Measurements from ENCODE around the gene RNASEH2A. TPM values are rescaled to one million over a fixed set of nuclear protein-coding genes. Genes with fewer than 3 reads are reported as not detected.
A peak's percentile ranks its signal among the peaks of the same experiment; 100 is the strongest.

The RNASEH2A gene
- total RNA-seq: 10 to 100 TPM; 12.3 to 15.4 (median 14.0) TPM

DNA sequence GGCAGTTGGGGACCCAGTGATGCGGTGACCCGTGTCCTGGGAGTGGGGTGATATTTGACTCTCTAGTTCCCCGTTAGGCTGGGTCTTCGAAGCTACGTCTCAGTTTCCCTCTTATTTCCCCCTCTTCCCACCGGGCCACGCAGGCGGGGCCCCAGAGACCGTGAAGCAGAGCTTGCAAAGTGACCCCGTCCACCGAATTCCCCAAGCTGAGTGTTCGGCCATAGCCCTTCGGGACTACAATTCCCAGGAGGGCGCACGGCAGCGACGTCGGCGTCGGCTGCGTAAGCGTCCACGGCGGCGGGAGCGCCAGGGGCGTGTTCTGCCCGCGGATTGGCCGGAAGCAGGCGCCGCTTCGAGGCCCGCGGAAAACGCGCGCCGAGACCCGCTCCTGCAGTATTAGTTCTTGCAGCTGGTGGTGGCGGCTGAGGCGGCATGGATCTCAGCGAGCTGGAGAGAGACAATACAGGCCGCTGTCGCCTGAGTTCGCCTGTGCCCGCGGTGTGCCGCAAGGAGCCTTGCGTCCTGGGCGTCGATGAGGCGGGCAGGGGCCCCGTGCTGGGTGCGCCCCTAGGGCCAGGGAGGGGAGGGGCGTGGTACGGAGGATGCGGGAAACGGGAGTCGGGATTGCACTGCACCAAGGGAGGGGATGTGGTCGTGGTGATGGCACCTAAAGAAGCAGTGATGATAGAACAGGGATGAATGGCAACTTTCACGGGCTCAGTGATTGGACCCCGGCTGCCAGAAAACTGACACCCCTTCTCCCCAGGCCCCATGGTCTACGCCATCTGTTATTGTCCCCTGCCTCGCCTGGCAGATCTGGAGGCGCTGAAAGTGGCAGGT lies at the start of gene RNASEH2A:
Gene RNASEH2A, plus strand, starts transcription at position 343 of the 840 bp plus-strand sequence. Its CDS starts 90 bp downstream, at position 433.
- Histone ChIP-seq H3K4me1 (peaks cover 28% of the 10 kb centered on the region), H3K36me3 (peaks cover 14% of the 10 kb centered on the region), H3K4me3 (peak within 1 kb of the TSS; percentile 58), H3K27ac (no peak within 1 kb of the TSS), H3K9me3 (no peaks in the 10 kb centered on the region), H3K27me3 (no peaks in the 10 kb centered on the region)
- TF ChIP-seq POLR2AphosphoS5 (IDR thresholded peaks at IDR 0.05): peak in 1 of 3 donors; percentile 53
- TF ChIP-seq, protein P1, sequence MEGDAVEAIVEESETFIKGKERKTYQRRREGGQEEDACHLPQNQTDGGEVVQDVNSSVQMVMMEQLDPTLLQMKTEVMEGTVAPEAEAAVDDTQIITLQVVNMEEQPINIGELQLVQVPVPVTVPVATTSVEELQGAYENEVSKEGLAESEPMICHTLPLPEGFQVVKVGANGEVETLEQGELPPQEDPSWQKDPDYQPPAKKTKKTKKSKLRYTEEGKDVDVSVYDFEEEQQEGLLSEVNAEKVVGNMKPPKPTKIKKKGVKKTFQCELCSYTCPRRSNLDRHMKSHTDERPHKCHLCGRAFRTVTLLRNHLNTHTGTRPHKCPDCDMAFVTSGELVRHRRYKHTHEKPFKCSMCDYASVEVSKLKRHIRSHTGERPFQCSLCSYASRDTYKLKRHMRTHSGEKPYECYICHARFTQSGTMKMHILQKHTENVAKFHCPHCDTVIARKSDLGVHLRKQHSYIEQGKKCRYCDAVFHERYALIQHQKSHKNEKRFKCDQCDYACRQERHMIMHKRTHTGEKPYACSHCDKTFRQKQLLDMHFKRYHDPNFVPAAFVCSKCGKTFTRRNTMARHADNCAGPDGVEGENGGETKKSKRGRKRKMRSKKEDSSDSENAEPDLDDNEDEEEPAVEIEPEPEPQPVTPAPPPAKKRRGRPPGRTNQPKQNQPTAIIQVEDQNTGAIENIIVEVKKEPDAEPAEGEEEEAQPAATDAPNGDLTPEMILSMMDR (IDR thresholded peaks at IDR 0.05): no peak
- WGBS: 19% methylated on average over 12 of the region's 66 CpGs
- DNase-seq (ENCODE audit: low spot score in 2 of 2): peak; percentile 87 to 92

DNA sequence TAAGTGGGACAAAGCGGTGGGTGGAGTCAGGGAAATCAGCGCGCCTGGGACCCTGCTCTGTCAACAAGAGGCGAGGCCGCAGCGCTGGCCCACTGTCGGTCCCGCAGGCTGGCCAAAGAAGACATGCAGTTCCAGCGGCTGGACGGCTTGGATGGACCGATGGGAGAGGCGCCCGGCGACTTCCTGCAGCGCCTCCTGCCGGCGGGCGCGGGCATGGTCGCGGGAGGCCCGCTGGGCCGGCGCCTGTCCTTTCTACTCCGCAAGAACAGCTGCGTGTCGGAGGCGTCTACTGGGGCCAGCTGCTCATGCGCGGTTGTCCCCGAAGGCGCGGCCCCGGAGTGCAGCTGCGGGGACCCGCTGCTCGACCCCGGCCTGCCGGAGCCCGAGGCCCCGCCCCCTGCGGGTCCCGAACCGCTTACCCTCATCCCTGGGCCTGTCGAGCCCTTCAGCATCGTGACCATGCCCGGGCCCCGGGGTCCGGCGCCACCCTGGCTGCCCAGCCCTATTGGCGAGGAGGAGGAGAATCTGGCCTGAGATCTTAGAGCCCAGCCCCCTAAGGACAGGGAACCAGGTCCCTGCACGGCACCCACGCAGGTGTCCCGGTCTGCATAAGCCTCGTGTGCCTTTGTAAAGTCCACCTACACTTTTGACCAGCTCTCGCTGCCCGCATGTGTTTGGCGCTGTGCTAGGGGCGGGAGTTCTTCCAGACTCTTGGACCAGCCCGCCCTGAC lies 48.7 kb upstream of the RNASEH2A start:
- Histone ChIP-seq H3K27ac (peak overlapping the region; percentile 14), H3K27me3 (no peaks in the 10 kb centered on the region), H3K36me3 (peaks cover 3% of the 10 kb centered on the region), H3K4me3 (peak overlapping the region; percentile 45), H3K9me3 (no peaks in the 10 kb centered on the region), H3K4me1 (peaks cover 12% of the 10 kb centered on the region)
- 10% methylated on average over 36 of the region's 60 CpGs for WGBS
- TF ChIP-seq, protein P1 (IDR thresholded peaks at IDR 0.05): peak; percentile 63 to 97
- no peak for TF ChIP-seq POLR2AphosphoS5 (IDR thresholded peaks at IDR 0.05)
- no peak for TF ChIP-seq POLR2A (IDR thresholded peaks at IDR 0.05)
- DNase-seq (ENCODE audit: low spot score in 2 of 2): peak in 1 of 2 donors; percentile 83

DNA sequence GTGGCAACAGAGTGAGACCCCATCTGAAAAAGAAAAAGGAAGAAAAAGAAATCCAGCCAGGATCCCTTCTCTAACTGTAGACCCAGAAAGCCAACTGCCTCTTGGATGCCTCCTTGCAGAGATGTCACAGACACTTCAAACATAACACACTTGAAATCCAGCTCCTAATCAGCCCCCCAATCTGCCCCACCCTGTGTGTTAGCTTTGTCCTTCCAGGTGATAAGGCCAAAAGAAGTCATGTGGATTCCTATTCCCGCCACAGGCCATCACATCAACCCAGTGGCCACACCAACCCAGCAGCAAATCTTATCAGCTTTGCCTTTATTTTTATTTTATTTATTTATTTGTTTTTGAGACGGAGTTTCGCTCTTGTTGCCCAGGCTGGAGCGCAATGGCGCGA lies 46.7 kb upstream of the RNASEH2A start:
- H3K27me3 ChIP-seq: no peaks in the 10 kb centered on the region
- no peak for DNase-seq (ENCODE audit: low spot score in 2 of 2)

DNA sequence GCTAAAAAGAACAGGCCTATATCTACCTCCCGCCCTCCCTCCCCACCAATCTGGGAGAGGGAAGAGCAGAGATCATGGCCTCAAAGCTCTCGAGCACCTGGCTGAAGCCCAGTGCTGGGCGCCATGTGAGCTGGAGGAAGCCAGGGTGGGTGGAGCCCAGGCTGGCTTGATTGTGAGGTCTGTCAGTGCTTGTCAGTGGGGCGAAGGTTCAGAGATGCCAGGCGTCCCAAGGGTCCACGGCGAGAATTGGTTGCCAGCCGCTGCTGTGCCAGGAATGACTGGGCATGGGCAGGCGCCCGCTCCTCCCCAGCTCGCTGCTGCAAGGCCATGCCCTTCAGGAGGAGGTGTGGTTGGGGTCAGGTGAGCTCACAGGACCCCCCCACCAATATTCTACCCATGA lies 43.3 kb upstream of the RNASEH2A start:
- WGBS: 84% methylated on average over 8 of the region's 11 CpGs
- H3K9me3 ChIP-seq: no peaks in the 10 kb centered on the region
- H3K27ac ChIP-seq: no peak overlapping the region
- no peaks in the 10 kb centered on the region for H3K27me3 ChIP-seq
- H3K4me1 ChIP-seq: peaks cover under 1% of the 10 kb centered on the region
- no peak overlapping the region for H3K4me3 ChIP-seq
- peaks cover 36% of the 10 kb centered on the region for H3K36me3 ChIP-seq
- TF ChIP-seq, protein P1 (IDR thresholded peaks at IDR 0.05): no peak
- no peak for DNase-seq (ENCODE audit: low spot score in 2 of 2)

More for the DNA sequence above, 46.7 kb upstream of the RNASEH2A start:
- Histone ChIP-seq H3K27ac (no peak overlapping the region), H3K4me1 (peaks cover 12% of the 10 kb centered on the region), H3K36me3 (peaks cover 18% of the 10 kb centered on the region), H3K9me3 (no peaks in the 10 kb centered on the region), H3K4me3 (no peak overlapping the region)
- TF ChIP-seq, protein P1 (IDR thresholded peaks at IDR 0.05): no peak
- TF ChIP-seq EP300 (IDR thresholded peaks at IDR 0.05) (no peak), POLR2A (IDR thresholded peaks at IDR 0.05) (no peak)
- WGBS: 90% methylated on average over 6 of the region's 6 CpGs

DNA sequence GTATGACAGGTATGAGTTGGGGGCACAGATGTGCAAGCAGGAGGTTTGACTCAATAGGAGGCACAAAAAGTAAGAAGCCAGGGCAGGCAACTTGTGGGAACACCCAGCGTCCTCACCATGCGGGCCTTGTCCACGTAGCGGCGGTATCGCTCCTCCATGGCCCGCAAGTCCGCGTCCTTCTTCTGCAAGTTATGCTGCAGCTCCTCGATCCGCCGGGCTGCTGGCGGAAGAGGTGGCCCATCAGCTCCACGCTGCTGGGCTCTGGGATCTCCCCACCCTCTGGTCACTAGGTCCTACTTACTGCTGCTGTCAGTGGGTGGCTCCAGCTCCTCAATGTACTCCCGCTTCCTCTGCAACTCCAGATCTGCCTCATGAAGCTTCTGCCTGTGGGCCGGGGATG lies 41.7 kb upstream of the RNASEH2A start:
- Histone ChIP-seq H3K36me3 (peaks cover 38% of the 10 kb centered on the region), H3K4me3 (no peak overlapping the region), H3K27ac (no peak overlapping the region), H3K9me3 (no peaks in the 10 kb centered on the region), H3K4me1 (no peaks in the 10 kb centered on the region), H3K27me3 (no peaks in the 10 kb centered on the region)
- DNase-seq (ENCODE audit: low spot score in 2 of 2): no peak
- no peak for TF ChIP-seq POLR2AphosphoS5 (IDR thresholded peaks at IDR 0.05)
- TF ChIP-seq POLR2A (IDR thresholded peaks at IDR 0.05): no peak
- no peak for TF ChIP-seq EP300 (IDR thresholded peaks at IDR 0.05)
- TF ChIP-seq, protein P1 (IDR thresholded peaks at IDR 0.05): no peak
- WGBS: 96% methylated on average over 16 of the region's 16 CpGs
